Measurements from ENCODE around the gene ZNF148.

Gene ZNF148

GRCh38 chr3:125271127-125271526 is 104.0 kb downstream of the ZNF148 start:
- DNase-seq = no peak

DNA sequence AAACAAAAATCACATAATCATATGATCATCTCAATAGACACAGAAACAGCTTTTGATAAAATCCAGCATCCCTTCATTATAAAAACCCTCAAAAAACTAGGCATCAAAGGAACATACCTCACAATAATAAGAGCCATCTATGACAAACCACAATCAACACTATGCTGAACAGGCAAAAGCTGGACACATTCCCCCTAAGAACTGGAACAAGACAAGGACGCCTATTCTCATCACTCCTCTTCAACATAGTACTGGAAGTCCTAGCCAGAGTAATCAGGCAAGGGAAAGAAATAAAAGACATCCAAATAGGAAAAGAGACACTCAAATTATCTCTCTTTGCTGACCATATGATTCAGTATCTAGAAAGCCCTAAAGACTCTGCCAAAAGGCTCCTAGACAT is 107.7 kb downstream of the ZNF148 start:
- no peak for DNase-seq

DNA sequence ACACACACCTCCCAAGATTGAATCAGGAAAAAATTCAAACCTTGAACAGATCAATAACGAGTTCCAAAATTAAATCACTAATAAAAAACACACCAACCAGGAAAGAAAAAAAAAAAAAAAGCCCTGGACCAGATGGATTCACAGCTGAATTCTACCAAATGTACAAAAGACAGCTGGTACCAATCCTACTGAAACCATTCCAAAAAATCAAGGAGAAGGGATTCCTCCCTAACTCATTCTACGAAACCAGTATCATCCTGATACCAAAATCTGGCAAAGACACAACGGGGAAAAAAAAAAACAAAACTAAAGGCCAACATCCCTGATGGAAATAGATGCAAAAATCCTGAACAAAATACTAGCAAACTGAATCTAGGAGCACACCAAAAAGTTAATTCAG is 108.2 kb downstream of the ZNF148 start:
- DNase-seq = no peak

DNA sequence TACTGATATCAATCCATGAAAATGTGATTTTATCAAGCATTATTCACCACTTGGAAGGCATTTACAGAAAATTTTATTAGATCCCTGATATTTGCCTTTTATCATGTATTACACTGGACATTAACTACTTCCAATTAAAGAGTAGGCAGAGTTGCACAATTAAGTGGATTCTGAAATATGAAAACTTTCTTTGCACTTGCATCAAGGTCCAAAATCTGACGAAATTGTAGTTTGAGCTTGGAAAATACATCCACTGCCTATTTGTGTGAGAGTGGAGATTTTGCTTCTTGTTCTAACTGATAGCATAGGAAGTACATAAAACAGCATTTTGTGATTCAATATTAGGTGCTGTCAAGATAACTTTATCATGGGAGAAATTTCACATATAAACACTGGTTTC is 113.0 kb downstream of the ZNF148 start:
- no peak for DNase-seq

GRCh38 chr3:125261031-125261430 is 114.1 kb downstream of the ZNF148 start:
- DNase-seq = no peak

GRCh38 chr3:125260158-125260557 is 115.0 kb downstream of the ZNF148 start:
- DNase-seq = no peak

- no peak for DNase-seq
Observed at GRCh38 chr3:125257536-125257935, 117.6 kb downstream of the ZNF148 start.

DNA sequence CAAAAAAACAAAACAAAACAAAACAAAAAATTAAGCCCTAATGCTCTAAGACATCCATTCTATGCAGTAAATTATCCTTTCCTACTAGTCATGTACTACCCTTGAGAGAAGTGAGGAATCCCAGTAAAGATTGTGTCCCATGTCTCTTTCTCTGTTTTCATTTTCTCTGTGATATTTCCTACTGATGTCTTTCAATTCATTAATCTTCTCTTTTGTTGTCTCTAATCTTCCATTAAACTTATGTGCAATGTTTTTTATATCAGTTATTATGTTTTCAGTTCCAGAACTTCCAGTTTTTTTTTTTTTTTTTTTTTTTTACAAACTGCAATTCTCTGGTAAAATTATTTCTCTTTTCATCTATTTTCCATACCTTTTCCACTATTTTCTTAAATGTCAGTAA is 118.5 kb downstream of the ZNF148 start:
- DNase-seq = no peak

DNA sequence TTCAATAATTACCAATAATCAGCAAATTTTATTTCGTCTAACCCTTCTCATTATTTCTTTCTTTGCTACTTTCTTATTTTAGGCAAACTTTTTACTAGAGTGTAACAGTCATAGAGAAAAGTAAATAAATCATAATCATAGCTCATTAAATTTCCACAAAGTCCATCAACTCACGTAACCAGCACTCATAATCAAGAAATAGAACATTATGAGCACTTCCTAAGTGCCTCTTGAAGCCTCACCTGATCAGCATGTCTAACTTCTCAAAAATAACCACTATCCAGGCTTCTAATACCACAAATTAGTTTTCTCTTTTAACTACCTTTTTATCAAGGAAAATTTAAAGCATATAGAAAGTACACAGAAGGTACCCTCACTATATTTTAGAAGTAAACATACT is 124.2 kb downstream of the ZNF148 start:
- DNase-seq = no peak

- no peak for DNase-seq
Observed at GRCh38 chr3:125246237-125246636, 128.9 kb downstream of the ZNF148 start.

- no peak for DNase-seq
Observed at GRCh38 chr3:125245521-125245920, 129.6 kb downstream of the ZNF148 start.

GRCh38 chr3:125240496-125240895 is 134.6 kb downstream of the ZNF148 start:
- DNase-seq = no peak

- no peak for DNase-seq
Observed at GRCh38 chr3:125239266-125239665, 135.9 kb downstream of the ZNF148 start.

DNA sequence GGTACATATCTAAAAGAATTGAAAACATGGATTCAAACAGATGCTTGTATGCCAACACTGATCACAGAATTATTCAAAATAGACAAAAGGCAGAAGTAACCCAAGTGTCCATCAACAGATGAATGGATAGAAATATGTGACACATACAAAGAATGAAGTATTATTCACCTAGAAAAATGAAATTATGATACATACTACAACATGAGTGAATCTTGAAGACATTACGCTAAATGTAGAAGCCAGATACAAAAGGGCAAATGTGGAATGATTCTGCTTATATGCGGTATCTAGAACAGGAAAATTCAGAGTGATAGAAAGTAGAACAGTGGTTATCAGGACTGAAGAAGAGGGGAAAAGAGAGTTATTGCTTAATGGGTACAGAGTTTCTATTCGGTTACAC is 136.4 kb downstream of the ZNF148 start:
- no peak for DNase-seq

DNA sequence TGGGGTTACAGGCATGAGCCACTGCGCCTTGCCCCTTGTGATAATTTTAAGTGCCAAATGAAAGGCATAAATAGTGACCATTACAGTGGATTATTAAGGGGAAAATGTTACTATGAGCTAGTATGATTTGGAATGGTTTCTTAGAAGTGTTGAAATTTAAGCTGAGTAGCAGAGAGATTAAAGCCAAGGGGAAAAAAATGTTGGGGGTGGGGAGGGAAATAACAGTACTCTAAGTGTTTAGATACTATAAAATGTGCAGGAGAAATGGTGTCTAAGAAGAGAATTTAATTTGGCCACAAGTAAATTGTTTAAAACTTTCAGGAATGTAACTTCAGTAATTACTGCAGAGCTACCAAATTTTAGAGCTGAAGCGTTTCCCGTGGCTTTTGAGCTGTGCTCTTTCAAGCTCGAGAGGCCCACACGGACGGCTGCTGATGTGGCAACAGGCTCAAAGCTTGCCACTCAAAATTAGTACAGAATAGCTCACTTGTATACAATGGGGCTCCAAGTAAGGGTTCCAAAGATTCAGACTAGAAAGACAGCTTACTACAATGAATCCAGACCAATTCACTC is 138.7 kb downstream of the ZNF148 start:
- DNase-seq = no peak

DNA sequence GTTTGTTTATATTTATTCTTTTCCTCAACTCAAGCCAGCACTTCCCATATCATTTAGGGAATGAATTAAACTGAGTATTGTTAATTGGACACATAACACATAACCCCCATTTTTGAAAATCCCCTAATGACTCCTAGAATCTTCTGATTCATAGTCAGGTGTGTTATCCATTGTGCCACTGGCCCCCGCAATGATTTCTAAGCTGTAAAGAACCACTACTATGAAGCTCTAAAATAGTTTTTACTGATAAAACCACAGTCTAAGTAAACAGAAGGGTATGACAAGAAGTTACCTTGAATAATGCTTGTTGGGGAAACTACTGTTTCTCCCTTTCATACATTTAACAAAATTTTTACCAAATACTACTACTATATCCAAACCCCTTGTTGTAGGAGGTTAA is 140.3 kb downstream of the ZNF148 start:
- no peak for DNase-seq

- DNase-seq = no peak
Observed at GRCh38 chr3:125232401-125232800, 142.7 kb downstream of the ZNF148 start.

GRCh38 chr3:125231895-125232294 is 143.2 kb downstream of the ZNF148 start:
- DNase-seq = no peak

- DNase-seq = no peak
Observed at GRCh38 chr3:125229707-125230106, 145.4 kb downstream of the ZNF148 start.

DNA sequence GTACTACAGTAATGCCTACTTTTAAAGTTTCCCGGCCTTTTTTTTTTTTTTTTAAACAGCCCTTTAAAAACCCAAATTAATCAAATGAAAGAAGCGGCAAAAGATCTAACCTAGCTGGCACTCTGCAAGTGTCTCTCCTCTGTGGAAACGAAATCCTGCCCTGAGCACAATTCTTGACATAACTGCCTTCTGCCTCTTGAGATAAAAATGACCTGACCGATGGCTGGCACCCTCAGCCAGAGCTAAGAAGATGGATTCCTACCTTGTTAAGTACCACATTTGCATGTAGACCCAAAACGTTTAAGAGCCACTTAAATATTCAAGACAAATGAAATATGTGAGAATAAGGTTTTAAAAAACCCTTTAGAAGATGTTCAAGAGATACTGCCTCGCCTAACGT is 146.0 kb downstream of the ZNF148 start:
- DNase-seq = no peak

GRCh38 chr3:125221831-125222230 is 153.3 kb downstream of the ZNF148 start:
- no peak for DNase-seq

DNA sequence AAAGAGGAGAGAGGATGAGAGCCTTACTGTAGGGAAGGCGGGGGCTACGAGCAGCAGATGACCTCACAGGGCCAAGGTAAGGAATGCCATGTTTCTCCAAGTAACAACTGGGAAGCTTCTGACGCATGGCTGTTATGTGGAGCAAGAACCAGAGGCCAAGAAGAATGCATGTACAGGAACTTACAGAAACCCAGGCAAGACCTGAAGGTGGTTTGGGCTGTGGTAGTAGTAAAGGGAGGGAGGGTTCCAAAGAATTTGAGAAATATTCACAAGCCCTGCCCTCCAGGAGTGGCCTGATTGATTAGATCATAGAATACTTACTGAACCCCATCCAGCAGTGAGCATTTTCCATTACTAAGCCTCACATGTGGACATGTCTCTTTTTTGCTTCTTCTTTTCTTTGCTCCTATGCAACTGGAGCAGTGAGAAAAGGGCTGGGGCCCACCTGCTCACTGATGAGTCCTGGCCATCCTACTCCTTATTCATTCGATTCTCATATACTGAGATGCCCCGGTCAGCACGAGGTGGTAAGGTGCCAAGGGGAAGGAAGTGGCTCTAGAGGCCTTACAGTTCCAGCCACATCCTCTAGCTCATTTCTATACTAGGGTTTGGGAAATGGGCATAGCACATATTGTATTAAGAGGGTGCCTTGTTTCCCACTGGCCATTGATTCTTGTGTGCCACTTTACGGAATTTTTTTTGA is 154.2 kb downstream of the ZNF148 start:
- no peak for DNase-seq

DNA sequence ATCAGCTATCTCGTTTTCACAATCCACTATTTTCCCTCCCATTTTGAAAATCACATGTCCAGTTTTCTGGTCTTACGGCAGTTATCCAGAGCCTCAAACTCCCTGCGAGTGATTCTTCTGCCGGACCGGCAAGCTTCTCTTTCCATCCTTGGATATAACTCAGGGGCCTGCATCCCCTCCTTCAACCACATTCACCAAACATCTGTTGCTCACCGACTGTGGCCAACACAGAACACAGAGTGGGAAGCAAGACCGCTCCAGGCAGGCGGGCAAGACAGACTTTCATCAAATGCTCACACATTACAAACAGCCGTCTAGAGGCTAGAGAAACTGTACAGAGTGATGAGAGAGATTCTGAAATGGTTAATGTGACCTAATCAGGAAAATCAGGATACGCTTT is 154.9 kb downstream of the ZNF148 start:
- DNase-seq = no peak

- DNase-seq = no peak
Observed at GRCh38 chr3:125219261-125219701, 155.8 kb downstream of the ZNF148 start.

DNA sequence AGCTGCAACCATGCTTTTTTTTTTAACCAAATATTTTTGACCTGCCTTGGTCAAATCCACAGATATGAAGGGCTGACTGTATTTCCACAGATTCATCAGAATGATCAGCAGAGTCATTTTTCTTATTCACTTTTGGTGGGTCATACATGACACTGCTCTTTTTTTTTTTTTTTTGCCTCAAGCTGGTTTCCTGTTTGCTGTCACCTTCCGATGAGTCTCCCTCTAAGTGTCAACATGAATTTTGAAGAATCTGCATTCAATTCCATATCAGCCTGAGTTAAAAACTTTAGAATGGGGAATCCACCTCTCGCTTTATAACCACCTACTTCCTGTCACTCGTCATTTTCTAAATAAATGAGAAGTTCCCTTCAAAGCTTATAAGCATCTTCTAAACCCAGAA is 160.4 kb downstream of the ZNF148 start:
- DNase-seq = no peak

Measured in DMS 273 treated with DMSO at 0.1 percent for 48 hours (cell line).